ENCODE measurements around the gene TRIM33.

DNA sequence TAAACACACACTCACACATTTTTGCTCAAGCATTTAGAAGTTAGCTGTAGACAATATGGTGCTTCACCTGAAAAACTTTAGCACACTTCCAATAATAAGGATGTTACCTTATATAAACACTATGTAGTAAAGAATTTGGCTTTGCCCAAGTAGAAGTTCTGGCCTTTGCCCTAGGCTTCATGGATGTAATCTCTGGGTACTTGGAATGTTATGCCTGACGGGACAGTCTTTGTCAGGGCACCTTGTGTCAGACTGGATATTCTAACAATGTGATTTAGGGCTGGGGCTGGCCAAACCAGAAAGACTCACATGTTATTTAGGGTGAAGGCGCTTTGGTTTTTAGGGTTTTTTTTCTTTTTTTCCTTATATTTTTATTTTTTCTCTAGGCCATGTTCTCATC is 34.8 kb upstream of the TRIM33 start:
- no peak for TF ChIP-seq RCOR1 (conservative IDR thresholded peaks at IDR 0.05; ENCODE audit: low read depth, low read length)
- TF ChIP-seq, protein P1, sequence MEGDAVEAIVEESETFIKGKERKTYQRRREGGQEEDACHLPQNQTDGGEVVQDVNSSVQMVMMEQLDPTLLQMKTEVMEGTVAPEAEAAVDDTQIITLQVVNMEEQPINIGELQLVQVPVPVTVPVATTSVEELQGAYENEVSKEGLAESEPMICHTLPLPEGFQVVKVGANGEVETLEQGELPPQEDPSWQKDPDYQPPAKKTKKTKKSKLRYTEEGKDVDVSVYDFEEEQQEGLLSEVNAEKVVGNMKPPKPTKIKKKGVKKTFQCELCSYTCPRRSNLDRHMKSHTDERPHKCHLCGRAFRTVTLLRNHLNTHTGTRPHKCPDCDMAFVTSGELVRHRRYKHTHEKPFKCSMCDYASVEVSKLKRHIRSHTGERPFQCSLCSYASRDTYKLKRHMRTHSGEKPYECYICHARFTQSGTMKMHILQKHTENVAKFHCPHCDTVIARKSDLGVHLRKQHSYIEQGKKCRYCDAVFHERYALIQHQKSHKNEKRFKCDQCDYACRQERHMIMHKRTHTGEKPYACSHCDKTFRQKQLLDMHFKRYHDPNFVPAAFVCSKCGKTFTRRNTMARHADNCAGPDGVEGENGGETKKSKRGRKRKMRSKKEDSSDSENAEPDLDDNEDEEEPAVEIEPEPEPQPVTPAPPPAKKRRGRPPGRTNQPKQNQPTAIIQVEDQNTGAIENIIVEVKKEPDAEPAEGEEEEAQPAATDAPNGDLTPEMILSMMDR (IDR thresholded peaks at IDR 0.05 in 2 of 3, conservative IDR thresholded peaks at IDR 0.05 in 1 of 3; ENCODE audit: control insufficient read depth in 2 of 3, extremely low read depth in 1 of 3, insufficient read depth in 1 of 3, low read depth in 3 of 3, low read length in 3 of 3): no peak
- TF ChIP-seq, protein P2, sequence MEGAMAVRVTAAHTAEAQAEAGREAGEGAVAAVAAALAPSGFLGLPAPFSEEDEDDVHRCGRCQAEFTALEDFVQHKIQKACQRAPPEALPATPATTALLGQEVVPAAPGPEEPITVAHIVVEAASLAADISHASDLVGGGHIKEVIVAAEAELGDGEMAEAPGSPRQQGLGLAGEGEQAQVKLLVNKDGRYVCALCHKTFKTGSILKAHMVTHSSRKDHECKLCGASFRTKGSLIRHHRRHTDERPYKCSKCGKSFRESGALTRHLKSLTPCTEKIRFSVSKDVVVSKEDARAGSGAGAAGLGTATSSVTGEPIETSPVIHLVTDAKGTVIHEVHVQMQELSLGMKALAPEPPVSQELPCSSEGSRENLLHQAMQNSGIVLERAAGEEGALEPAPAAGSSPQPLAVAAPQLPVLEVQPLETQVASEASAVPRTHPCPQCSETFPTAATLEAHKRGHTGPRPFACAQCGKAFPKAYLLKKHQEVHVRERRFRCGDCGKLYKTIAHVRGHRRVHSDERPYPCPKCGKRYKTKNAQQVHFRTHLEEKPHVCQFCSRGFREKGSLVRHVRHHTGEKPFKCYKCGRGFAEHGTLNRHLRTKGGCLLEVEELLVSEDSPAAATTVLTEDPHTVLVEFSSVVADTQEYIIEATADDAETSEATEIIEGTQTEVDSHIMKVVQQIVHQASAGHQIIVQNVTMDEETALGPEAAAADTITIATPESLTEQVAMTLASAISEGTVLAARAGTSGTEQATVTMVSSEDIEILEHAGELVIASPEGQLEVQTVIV (IDR thresholded peaks at IDR 0.05; ENCODE audit: borderline replicate concordance, partially characterized antibody): no peak
- no peak for TF ChIP-seq POLR2A (IDR thresholded peaks at IDR 0.05; ENCODE audit: low read depth, low read length)
- TF ChIP-seq SREBF2 (IDR thresholded peaks at IDR 0.05; ENCODE audit: low read length): no peak
- TF ChIP-seq ESRRA (IDR thresholded peaks at IDR 0.05; ENCODE audit: low read length): no peak
- TF ChIP-seq, protein P3, sequence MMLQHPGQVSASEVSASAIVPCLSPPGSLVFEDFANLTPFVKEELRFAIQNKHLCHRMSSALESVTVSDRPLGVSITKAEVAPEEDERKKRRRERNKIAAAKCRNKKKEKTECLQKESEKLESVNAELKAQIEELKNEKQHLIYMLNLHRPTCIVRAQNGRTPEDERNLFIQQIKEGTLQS (IDR thresholded peaks at IDR 0.05; ENCODE audit: borderline replicate concordance, extremely low read depth, low read depth, low read length): no peak
- TF ChIP-seq, protein P4, sequence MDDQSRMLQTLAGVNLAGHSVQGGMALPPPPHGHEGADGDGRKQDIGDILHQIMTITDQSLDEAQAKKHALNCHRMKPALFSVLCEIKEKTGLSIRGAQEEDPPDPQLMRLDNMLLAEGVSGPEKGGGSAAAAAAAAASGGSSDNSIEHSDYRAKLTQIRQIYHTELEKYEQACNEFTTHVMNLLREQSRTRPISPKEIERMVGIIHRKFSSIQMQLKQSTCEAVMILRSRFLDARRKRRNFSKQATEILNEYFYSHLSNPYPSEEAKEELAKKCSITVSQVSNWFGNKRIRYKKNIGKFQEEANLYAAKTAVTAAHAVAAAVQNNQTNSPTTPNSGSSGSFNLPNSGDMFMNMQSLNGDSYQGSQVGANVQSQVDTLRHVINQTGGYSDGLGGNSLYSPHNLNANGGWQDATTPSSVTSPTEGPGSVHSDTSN (IDR thresholded peaks at IDR 0.05; ENCODE audit: insufficient replicate concordance, low read depth, low read length): no peak
- TF ChIP-seq KLF5 (IDR thresholded peaks at IDR 0.05; ENCODE audit: partially characterized antibody): no peak
- TF ChIP-seq CEBPB (IDR thresholded peaks at IDR 0.05; ENCODE audit: borderline replicate concordance in 1 of 2, low read depth in 2 of 2, low read length in 2 of 2): no peak
- TF ChIP-seq ZNF384 (IDR thresholded peaks at IDR 0.05; ENCODE audit: borderline replicate concordance, low read depth, low read length): no peak
- TF ChIP-seq, protein P5, sequence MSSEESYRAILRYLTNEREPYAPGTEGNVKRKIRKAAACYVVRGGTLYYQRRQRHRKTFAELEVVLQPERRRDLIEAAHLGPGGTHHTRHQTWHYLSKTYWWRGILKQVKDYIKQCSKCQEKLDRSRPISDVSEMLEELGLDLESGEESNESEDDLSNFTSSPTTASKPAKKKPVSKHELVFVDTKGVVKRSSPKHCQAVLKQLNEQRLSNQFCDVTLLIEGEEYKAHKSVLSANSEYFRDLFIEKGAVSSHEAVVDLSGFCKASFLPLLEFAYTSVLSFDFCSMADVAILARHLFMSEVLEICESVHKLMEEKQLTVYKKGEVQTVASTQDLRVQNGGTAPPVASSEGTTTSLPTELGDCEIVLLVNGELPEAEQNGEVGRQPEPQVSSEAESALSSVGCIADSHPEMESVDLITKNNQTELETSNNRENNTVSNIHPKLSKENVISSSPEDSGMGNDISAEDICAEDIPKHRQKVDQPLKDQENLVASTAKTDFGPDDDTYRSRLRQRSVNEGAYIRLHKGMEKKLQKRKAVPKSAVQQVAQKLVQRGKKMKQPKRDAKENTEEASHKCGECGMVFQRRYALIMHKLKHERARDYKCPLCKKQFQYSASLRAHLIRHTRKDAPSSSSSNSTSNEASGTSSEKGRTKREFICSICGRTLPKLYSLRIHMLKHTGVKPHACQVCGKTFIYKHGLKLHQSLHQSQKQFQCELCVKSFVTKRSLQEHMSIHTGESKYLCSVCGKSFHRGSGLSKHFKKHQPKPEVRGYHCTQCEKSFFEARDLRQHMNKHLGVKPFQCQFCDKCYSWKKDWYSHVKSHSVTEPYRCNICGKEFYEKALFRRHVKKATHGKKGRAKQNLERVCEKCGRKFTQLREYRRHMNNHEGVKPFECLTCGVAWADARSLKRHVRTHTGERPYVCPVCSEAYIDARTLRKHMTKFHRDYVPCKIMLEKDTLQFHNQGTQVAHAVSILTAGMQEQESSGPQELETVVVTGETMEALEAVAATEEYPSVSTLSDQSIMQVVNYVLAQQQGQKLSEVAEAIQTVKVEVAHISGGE (CRISPR knock-in tag; IDR thresholded peaks at IDR 0.05): no peak
